ENCODE data around the gene SLC35F1.
"Not testable (repeated sequence)": the region's sequence is repeated elsewhere in the genome, so short reads cannot be mapped to it uniquely, and the experiment has no call there.

The SLC35F1 gene

DNA sequence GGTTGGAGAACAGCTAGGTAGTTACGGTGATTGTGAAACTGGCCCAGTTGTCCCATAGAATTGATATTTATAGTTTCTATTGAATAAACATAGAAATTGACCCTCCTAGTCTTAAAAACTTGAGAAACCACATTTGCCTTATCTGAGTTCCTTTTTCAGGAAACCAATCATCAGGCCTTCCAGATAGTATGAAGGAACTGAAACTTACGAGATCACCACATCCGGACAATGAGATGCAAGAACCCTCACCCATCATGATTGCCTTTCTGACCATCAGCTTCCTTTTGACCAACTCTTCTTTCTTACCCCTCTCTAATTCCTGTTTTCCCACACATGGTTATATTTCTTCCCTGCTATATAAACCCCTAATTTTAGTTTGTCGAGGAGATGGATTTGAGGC is 21.8 kb downstream of the SLC35F1 start:
- no peak for DNase-seq

GRCh38 chr6:117929501-117929900 is 22.4 kb downstream of the SLC35F1 start:
- no peak for DNase-seq

- no peak for DNase-seq
Observed at GRCh38 chr6:117930645-117931044, 23.6 kb downstream of the SLC35F1 start.

DNA sequence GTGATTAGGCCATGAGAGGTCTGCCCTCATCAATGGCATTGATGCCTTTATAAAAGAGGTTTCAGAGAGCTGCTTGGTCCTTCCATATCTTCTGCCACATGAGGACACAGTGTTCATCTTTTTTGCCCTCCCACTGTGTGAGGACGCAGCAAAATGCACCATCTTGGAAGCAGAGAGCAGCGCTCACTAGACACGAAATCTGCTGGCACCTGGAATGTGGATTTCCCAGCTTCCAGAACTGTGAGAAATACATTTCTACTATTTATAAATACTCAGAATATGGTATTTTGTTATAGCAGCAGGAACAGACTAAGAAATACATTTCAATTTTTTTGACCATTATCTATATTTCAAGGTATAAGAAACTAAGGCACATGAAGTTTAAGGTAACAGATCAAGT is 24.9 kb downstream of the SLC35F1 start:
- no peak for DNase-seq

GRCh38 chr6:117932676-117933075 is 25.6 kb downstream of the SLC35F1 start:
- no peak for DNase-seq

GRCh38 chr6:117933471-117933870 is 26.4 kb downstream of the SLC35F1 start:
- no peak for DNase-seq

DNA sequence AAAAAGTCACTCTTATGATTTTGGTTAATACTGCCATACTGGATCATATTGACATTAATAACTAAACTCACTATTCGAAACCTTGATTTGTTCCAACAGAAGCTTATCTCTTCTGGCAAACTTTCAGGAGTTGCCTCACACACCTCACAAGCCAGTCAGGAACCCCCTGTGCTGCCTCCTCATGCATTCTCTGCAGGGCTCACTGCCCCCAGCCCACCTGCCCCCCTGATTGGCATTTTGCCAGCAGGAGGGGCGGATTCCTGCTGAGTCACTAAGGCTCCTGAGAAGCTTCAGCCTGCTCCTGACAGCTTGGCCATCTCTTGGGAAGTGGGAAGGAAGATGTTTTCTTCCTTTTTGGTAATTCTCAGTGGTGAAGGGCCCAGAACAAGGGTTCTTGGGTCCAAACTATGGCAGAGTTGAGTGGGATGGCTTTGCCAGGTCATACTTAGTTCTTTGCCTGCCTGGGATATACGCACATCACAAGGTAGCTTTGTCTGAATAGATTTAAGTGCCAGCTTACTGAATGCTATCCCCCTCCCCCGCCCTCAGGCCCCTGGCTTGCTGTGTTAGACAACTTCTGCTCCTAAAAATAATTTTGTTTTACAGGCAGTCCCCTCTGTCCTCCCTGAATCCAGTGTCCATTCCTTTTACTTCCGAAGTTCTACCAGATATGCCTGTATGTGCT is 31.4 kb downstream of the SLC35F1 start:
- DNase-seq, result no peak

GRCh38 chr6:117947234-117947633 is 40.2 kb downstream of the SLC35F1 start:
- DNase-seq, result no peak

DNA sequence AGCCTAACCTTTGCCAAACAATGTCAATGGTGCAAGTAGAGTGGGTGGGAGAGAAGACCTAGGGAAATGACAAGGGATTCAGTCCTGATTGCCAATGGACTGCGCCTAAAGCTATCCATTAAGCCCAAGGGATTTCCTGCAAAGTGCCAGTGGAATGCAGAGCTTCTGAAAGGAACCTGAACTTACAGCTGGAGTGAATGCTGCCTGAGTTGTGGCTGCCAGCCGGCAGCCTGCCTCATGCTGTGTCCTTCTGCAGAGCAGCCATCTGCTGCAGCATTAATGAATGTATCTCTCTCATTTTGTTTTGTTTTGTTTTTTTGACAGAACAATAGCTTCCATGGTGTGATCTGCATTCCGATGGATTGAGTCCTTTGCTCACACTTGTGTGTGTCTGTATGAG is 44.7 kb downstream of the SLC35F1 start:
- no peak for DNase-seq

DNA sequence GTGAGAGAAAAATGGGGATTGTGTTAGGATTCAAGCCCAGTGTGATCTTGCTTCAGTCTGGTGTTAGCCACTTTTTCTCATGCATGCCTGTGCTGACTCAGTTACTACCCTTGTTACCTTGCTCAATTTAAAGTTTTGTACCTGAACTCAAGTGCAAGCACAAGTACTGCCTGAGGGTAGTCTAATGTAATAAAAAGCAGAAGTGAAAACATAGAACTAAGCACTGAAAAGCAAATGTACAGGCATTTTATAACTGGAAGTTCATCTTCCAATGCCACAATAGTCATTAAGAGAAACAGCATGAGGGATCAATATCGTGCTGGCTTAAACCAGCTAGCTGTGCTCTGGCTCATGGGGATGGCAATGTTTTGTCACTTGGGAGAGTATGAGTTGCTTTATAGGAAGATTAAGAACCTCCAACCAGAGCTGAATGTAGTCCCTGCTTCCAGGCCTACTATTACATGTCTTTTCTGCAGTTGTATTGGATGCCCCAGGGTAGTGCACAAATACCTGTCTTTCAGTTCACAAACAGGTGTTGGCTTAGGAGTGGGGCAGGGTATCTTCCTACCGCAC is 48.7 kb downstream of the SLC35F1 start:
- no peak for DNase-seq

- no peak for DNase-seq
Observed at GRCh38 chr6:117956386-117956785, 49.3 kb downstream of the SLC35F1 start.

GRCh38 chr6:117958536-117958935 is 51.5 kb downstream of the SLC35F1 start:
- no peak for DNase-seq

- DNase-seq, result no peak
Observed at GRCh38 chr6:117960877-117961276, 53.8 kb downstream of the SLC35F1 start.

DNA sequence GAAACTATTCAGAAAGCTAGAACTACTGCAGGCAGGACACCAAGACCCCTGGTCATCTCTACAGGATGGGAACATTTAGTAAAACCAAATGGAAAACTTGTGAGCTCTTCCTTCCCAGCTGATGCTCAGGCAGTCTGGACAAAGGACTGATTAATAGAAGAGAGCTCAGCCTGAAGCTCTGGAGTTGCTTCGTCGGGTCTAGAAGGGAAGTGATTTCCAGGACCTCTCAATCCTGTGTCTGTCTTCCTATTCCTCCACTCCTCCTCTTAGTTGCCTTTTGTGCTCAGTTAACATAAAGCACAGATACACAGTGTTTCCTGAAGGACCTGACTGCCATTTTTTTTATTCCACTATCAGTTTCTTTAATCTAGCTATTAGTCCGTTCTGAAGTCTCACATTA is 54.2 kb downstream of the SLC35F1 start:
- DNase-seq, result no peak

- not testable (repeated sequence) for DNase-seq
Observed at GRCh38 chr6:117965763-117966162, 58.7 kb downstream of the SLC35F1 start.

DNA sequence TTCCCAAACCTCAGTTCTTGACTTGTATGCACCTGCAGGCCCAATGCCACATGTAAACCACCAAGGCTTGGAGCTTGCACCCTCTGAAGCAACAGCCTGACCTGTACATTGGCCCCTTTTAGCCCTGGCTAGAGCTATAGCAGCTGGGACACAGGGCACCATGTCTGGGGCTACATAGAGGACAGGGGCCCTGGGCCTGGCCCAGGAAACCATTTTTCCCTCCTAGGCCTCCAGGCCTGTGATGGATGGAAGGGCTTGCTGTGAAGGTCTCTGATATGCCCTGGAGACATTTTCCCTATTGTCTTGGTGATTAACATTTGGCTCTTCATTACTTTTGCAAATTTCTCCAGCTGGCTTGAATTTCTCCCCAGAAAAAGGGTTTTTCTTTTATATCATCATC is 64.6 kb downstream of the SLC35F1 start:
- no peak for DNase-seq

GRCh38 chr6:117974914-117975627 is 68.0 kb downstream of the SLC35F1 start:
- no peak for DNase-seq

- DNase-seq, result peak; percentile 59 to 72
Observed at GRCh38 chr6:117976030-117976651, 69.1 kb downstream of the SLC35F1 start.

DNA sequence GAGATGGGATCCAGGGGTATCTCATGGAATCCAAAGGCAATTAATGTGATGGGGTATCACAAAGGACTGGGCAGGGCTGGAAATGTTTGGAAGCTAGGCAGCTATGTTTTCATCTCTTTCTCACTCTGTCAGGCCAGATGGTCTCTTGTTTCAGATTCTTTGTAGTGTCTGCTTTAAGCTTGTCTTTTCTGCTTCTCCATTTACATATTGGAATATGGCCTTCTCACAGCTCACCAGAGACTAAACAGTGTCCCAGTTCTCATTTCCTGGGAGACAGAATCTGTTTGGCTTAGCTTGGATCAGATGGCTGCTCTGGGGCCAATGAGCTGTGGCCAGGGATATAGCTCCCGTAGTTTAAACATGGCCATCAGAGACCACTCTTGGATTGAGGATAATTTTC is 78.9 kb downstream of the SLC35F1 start:
- DNase-seq, result no peak

DNA sequence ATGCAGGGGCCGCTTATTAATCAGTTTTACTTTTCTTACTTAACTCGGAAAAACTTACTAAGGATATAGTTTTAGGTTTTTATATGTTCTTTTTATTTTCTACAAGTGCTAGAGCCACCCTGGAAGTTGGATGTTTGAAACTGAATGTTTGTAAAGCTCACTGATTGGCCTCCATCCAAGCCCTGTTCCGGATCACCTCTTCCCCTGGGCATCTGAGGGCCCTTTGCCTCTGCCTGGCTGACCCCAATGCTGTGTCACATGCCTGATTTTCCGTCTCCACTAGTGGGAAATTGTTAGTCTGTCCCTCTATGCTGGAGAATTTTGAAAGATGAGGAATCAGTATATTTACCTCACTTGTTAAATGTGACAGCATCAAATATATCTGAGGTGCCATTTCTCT is 79.3 kb downstream of the SLC35F1 start:
- DNase-seq, result no peak

- DNase-seq, result no peak
Observed at GRCh38 chr6:117989086-117989485, 82.0 kb downstream of the SLC35F1 start.

- DNase-seq, result no peak
Observed at GRCh38 chr6:117990151-117990550, 83.1 kb downstream of the SLC35F1 start.

DNA sequence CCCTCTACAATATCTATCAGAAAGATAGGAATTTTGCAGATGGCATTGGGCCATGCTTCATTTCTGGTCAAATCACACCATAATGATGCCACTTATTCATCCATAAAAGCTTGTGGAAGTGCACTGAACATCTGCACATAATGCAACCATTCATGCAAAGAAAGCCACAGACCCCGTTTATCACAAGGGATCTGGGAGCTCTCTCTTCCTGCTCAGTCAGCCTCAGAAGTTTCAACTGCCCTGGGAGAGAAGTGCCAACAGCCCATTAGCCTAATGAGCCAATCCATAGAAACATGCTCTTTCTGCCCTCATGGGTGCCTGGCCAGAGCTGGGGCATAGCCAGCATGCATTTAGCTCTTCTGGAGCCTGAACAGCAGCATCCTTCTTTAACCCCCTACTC is 85.8 kb downstream of the SLC35F1 start:
- DNase-seq, result no peak

DNA sequence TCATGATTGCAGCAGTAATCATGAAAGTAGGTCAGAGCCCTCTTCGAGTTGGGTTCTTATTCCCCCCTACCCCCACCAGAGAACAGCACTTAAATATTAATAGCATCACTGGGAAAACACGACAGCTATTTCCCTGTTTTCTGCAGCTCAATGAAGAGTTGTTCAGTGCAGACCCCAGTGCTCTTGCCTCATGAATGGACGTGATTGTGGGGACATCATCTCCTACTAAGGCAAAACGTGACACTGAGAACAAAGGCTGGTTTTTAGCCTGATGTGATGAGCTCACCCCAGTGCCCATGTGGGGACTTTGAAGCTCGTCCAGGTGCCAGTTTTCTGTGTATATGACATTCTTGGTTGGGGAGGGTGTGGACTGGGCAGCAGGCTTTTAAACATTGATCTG is 105.9 kb downstream of the SLC35F1 start:
- DNase-seq, result no peak

Data from SHP77 (cell line).